Measurements from ENCODE around the gene URGCP. TPM values are rescaled to one million over a fixed set of nuclear protein-coding genes. Genes with fewer than 3 reads are reported as not detected.
"Not testable (repeated sequence)": the region's sequence is repeated elsewhere in the genome, so short reads cannot be mapped to it uniquely, and the experiment has no call there.

The URGCP gene
- total RNA-seq, 4 donors from 2014 or later = 27.0 to 51.3 (median 40.0) TPM

GRCh38 chr7:43843296-43843695 lies 63.1 kb downstream of the URGCP start:
- WGBS = 94% methylated on average over 4 of the region's 4 CpGs
- intact Hi-C loops (cut with DNase I) = no loop called here
- H3K4me1 ChIP-seq = peaks cover 4 to 12% (median 8%) of the 10 kb centered on the region in 4 donors
- H3K36me3 ChIP-seq = no peaks in the 10 kb centered on the region
- TF ChIP-seq CTCF (IDR thresholded peaks at IDR 0.05) (no peak), POLR2A (IDR thresholded peaks at IDR 0.05; ENCODE audit: low read depth) (no peak), POLR2AphosphoS5 (IDR thresholded peaks at IDR 0.05) (no peak), EP300 (IDR thresholded peaks at IDR 0.05) (no peak)
- no peak overlapping the region for H3K27ac ChIP-seq (replicated peaks in 1 of 4)
- no peaks in the 10 kb centered on the region for H3K9me3 ChIP-seq
- DNase-seq (ENCODE audit: extremely low spot score) = no peak
- H3K4me3 ChIP-seq = no peak overlapping the region
- no peaks in the 10 kb centered on the region for H3K27me3 ChIP-seq

- Histone ChIP-seq H3K27me3 (no peaks in the 10 kb centered on the region), H3K27ac (replicated peaks in 1 of 4) (peak overlapping the region in 3 of 4 donors; percentile 42 to 55 (median 46)), H3K9me3 (no peaks in the 10 kb centered on the region), H3K4me1 (peaks cover 4 to 12% (median 8%) of the 10 kb centered on the region in 4 donors), H3K36me3 (no peaks in the 10 kb centered on the region), H3K4me3 (peak overlapping the region in 3 of 4 donors; percentile 30 to 33 (median 31))
- 68% methylated on average over 9 of the region's 9 CpGs for WGBS
- no peak for TF ChIP-seq EP300 (IDR thresholded peaks at IDR 0.05)
- TF ChIP-seq POLR2A (IDR thresholded peaks at IDR 0.05; ENCODE audit: low read depth) = no peak
- TF ChIP-seq POLR2AphosphoS5 (IDR thresholded peaks at IDR 0.05) = no peak
- no peak for TF ChIP-seq CTCF (IDR thresholded peaks at IDR 0.05)
- intact Hi-C loops (cut with DNase I) = loop anchor here (2.0 to 5.0 kb wide), 2 partner anchors 111 to 255 kb away; partner anchors contain the start of genes COA1 and STK17A
- no peak for DNase-seq (ENCODE audit: extremely low spot score)
Observed at GRCh38 chr7:43838201-43838658, 68.2 kb downstream of the URGCP start.

- Histone ChIP-seq H3K9me3 (no peaks in the 10 kb centered on the region), H3K4me1 (peaks cover 4 to 12% (median 8%) of the 10 kb centered on the region in 4 donors), H3K27me3 (no peaks in the 10 kb centered on the region), H3K4me3 (peak overlapping the region; percentile 16 to 34 (median 24)), H3K36me3 (no peaks in the 10 kb centered on the region), H3K27ac (replicated peaks in 1 of 4) (no peak overlapping the region)
- WGBS = 73% methylated on average over 8 of the region's 8 CpGs
- intact Hi-C loops (cut with DNase I) = loop anchor here (5.0 kb wide), 1 partner anchor 107 kb away; the partner anchor contains the start of gene COA1
- DNase-seq (ENCODE audit: extremely low spot score) = no peak
- no peak for TF ChIP-seq EP300 (IDR thresholded peaks at IDR 0.05)
- no peak for TF ChIP-seq POLR2AphosphoS5 (IDR thresholded peaks at IDR 0.05)
- TF ChIP-seq CTCF (IDR thresholded peaks at IDR 0.05) = no peak
- no peak for TF ChIP-seq POLR2A (IDR thresholded peaks at IDR 0.05; ENCODE audit: low read depth)
Observed at GRCh38 chr7:43834463-43835251, 71.7 kb downstream of the URGCP start.

GRCh38 chr7:43830917-43831316 lies 75.5 kb downstream of the URGCP start:
- DNase-seq (ENCODE audit: extremely low spot score); H3K27ac ChIP-seq (replicated peaks in 1 of 4); H3K4me1 ChIP-seq; H3K4me3 ChIP-seq; H3K36me3 ChIP-seq; H3K9me3 ChIP-seq; H3K27me3 ChIP-seq; intact Hi-C loops (cut with DNase I): not testable (repeated sequence)

Small RNA genes within 50 kb of the gene (small RNA-seq; reads per million reads assigned to genes)
- 0 reads per million in 3 donors for gene MRPS24

Other genes starting within 250 kb of the URGCP start
- gene COA1, start 177.1 kb downstream of the URGCP start, total RNA-seq = 10 to 100 TPM; 26.1 to 49.0 (median 30.9) TPM
- 100 to 1,000 TPM in 1 of 4 donors, 10 to 100 TPM in 3; 84.8 to 102 (median 92.8) TPM for gene BLVRA, start 147.9 kb downstream of the URGCP start, total RNA-seq
- gene MRPS24, start 37.1 kb downstream of the URGCP start, total RNA-seq = 10 to 100 TPM; 72.2 to 93.3 (median 76.2) TPM
- gene UBE2D4, start 19.8 kb upstream of the URGCP start, total RNA-seq = 10 to 100 TPM; 20.1 to 36.4 (median 26.3) TPM
- gene SPDYE1, start 91.3 kb upstream of the URGCP start, total RNA-seq = under 1 TPM in 1 of 4 donors, not detected in 3; 0.11 TPM
- gene DBNL, start 138.1 kb upstream of the URGCP start, total RNA-seq = 100 to 1,000 TPM in 3 of 4 donors, 10 to 100 TPM in 1; 93.9 to 122 (median 115) TPM
- gene PGAM2, start 159.0 kb upstream of the URGCP start, total RNA-seq = 1 to 10 TPM in 1 of 4 donors, under 1 TPM in 2, not detected in 1; 0.52 to 1.8 (median 0.66) TPM
- 10 to 100 TPM; 12.4 to 32.3 (median 26.5) TPM for gene POLM, start 175.9 kb upstream of the URGCP start, total RNA-seq
- 100 to 1,000 TPM in 3 of 4 donors, 10 to 100 TPM in 1; 71.0 to 234 (median 156) TPM for gene AEBP1, start 197.7 kb upstream of the URGCP start, total RNA-seq
- 10 to 100 TPM; 33.6 to 71.2 (median 55.9) TPM for gene POLD2, start 217.0 kb upstream of the URGCP start, total RNA-seq
- not detected for gene MYL7, start 234.7 kb upstream of the URGCP start, total RNA-seq